H1 (cell line): Measurements from ENCODE around the gene PFKM. TPM values are rescaled to one million over a fixed set of nuclear protein-coding genes. Genes with fewer than 3 reads are reported as not detected.

Experiments used
- CTCF ChIA-PET: fragments of 300-600 bp; sonication (Branson Sonifier 250); formaldehyde crosslinking; loops from one replicate; lab custom pipeline; 2021; ENCODE audit not compliant: partially characterized antibody; lab: Charles Lee
- POLR2A ChIA-PET: fragments of 300-600 bp; sonication (Branson Sonifier 250); formaldehyde crosslinking; loops from one replicate; lab custom pipeline; 2021; ENCODE audit warnings: inconsistent platforms; ENCODE audit not compliant: partially characterized antibody; lab: Charles Lee
- DNase-seq, 2 experiments: peaks; one replicate each; pipeline versions ENCODE4 v3.0.0 to v3.0.0-alpha.2; 2010 to 2022; ENCODE audit warnings: low spot score in 2 of 2, low read depth in 1 of 2, mixed read lengths in 1 of 2
- FAIRE-seq: peaks from 2 replicates; lab custom pipeline; 2011; peaks lifted over from hg19 to GRCh38; lab: Jason Lieb, UNC
- H2AFZ ChIP-seq: 2 replicates; pipeline ENCODE4 v1.8.1; 2012; ENCODE audit warnings: low read length, inconsistent platforms
- H2AK5ac ChIP-seq: 2 replicates; pipeline ENCODE4 v1.6.1; 2013; ENCODE audit warnings: low read depth, low read length
- H2BK120ac ChIP-seq: replicated peaks from 2 replicates; pipeline ENCODE3; 2013; ENCODE audit warnings: low read depth, low read length, inconsistent platforms
- H2BK12ac ChIP-seq: 2 replicates; pipeline ENCODE4 v1.6.1; 2013; ENCODE audit warnings: low read depth, low read length
- H2BK15ac ChIP-seq: 2 replicates; pipeline ENCODE4 v1.6.1; 2013; ENCODE audit warnings: low read length
- H2BK20ac ChIP-seq: 2 replicates; pipeline ENCODE4 v1.6.1; 2013; ENCODE audit warnings: low read length
- H2BK5ac ChIP-seq: 2 replicates; pipeline ENCODE4 v1.6.1; 2013; ENCODE audit warnings: low read depth, low read length
- H3K14ac ChIP-seq: 2 replicates; pipeline ENCODE4 v1.6.1; 2013; ENCODE audit warnings: inconsistent platforms; ENCODE audit not compliant: insufficient read length
- H3K18ac ChIP-seq: 2 replicates; pipeline ENCODE4 v1.6.1; 2013; ENCODE audit warnings: low read length; ENCODE audit errors: extremely low read depth
- H3K23ac ChIP-seq: 2 replicates; pipeline ENCODE4 v1.6.1; 2013; ENCODE audit warnings: inconsistent platforms; ENCODE audit not compliant: insufficient read length
- H3K23me2 ChIP-seq: 2 replicates; pipeline ENCODE4 v1.6.1; 2013; ENCODE audit warnings: low read depth, low read length
- H3K27ac ChIP-seq: 2 replicates; pipeline ENCODE4 v1.6.1; 2011; ENCODE audit warnings: low read depth, low read length, inconsistent platforms
- H3K27me3 ChIP-seq, 4 experiments: replicated peaks in 1 of 4; 1 replicate in 1 of 4; 2 replicates in 3 of 4; pipeline versions ENCODE4 v1.6.1 to v1.8.1; 2011 to 2013; ENCODE audit warnings: low read length in 3 of 4, mild to moderate bottlenecking in 3 of 4, inconsistent platforms in 2 of 4, mixed read lengths in 2 of 4, moderate library complexity in 1 of 4; ENCODE audit not compliant: control insufficient read depth in 3 of 4, insufficient read depth in 3 of 4; ENCODE audit errors: extremely low read depth in 1 of 4
- H3K36me3 ChIP-seq, 4 experiments: 2 replicates each; pipeline versions ENCODE4 v1.6.1 to v1.8.1; 2011 to 2013; ENCODE audit warnings: mild to moderate bottlenecking in 4 of 4, low read length in 3 of 4, moderate library complexity in 2 of 4, control low read depth in 1 of 4, inconsistent platforms in 1 of 4; ENCODE audit not compliant: insufficient read depth in 4 of 4, control insufficient read depth in 2 of 4
- H3K4ac ChIP-seq: replicated peaks from 2 replicates; pipeline ENCODE3; 2013; ENCODE audit warnings: low read length, low read depth, mixed read lengths, inconsistent platforms; ENCODE audit not compliant: insufficient read length
- H3K4me1 ChIP-seq, 4 experiments: replicated peaks in 1 of 4; 1 replicate in 1 of 4; 2 replicates in 3 of 4; pipeline versions ENCODE4 v1.6.1 to v1.8.1; 2011 to 2013; ENCODE audit warnings: low read length in 3 of 4, inconsistent platforms in 2 of 4, mixed read lengths in 1 of 4; ENCODE audit not compliant: insufficient read depth in 4 of 4, control insufficient read depth in 3 of 4
- H3K4me2 ChIP-seq, 2 experiments: 2 replicates each; pipeline versions ENCODE4 v1.6.1 to v1.8.1; 2011 to 2013; ENCODE audit warnings: low read depth in 2 of 2, low read length in 2 of 2, control low read depth in 1 of 2, inconsistent platforms in 1 of 2, mild to moderate bottlenecking in 1 of 2; ENCODE audit not compliant: insufficient read depth in 1 of 2
- H3K4me3 ChIP-seq, 4 experiments: fragments of 200-600, 300-600 bp in 1 of 4; sonication (generic), shearing (Covaris generic), sonication (Bioruptor Twin) in 1 of 4; 2 replicates each; pipeline versions ENCODE4 v1.5.1 to v1.8.1; 2011 to 2016; ENCODE audit warnings: low read length in 4 of 4, low read depth in 3 of 4, control low read depth in 2 of 4, inconsistent platforms in 2 of 4, mild to moderate bottlenecking in 2 of 4, mixed read lengths in 1 of 4, moderate library complexity in 1 of 4; ENCODE audit not compliant: insufficient read depth in 2 of 4; ENCODE audit errors: extremely low read depth in 1 of 4
- H3K56ac ChIP-seq: replicated peaks from 2 replicates; pipeline ENCODE3; 2013; ENCODE audit warnings: low read depth, mild to moderate bottlenecking, mixed read lengths, low read length, inconsistent platforms; ENCODE audit not compliant: insufficient read length
- H3K79me1 ChIP-seq: 2 replicates; pipeline ENCODE4 v1.6.1; 2013; ENCODE audit warnings: low read depth, low read length, control low read depth
- H3K79me2 ChIP-seq, 2 experiments: 2 replicates each; pipeline versions ENCODE4 v1.6.1 to v1.8.1; 2012 to 2013; ENCODE audit warnings: low read length in 2 of 2, mild to moderate bottlenecking in 2 of 2, inconsistent platforms in 1 of 2; ENCODE audit not compliant: insufficient read depth in 2 of 2, control insufficient read depth in 1 of 2
- H3K9ac ChIP-seq, 4 experiments: replicated peaks in 1 of 4; 1 replicate in 1 of 4; 2 replicates in 3 of 4; pipeline versions ENCODE4 v1.6.1 to v1.8.1; 2011 to 2013; ENCODE audit warnings: low read depth in 3 of 4, low read length in 3 of 4, control low read depth in 2 of 4, mild to moderate bottlenecking in 2 of 4, moderate library complexity in 2 of 4, inconsistent platforms in 1 of 4; ENCODE audit errors: extremely low read depth in 1 of 4
- H3K9me3 ChIP-seq, 2 experiments: 2 replicates each; pipeline versions ENCODE4 v1.6.1 to v1.8.1; 2012 to 2013; ENCODE audit warnings: mild to moderate bottlenecking in 2 of 2, moderate library complexity in 2 of 2, control low read depth in 1 of 2, inconsistent platforms in 1 of 2, low read depth in 1 of 2, low read length in 1 of 2, mixed read lengths in 1 of 2; ENCODE audit not compliant: insufficient read depth in 2 of 2
- H4K20me1 ChIP-seq, 2 experiments: replicated peaks in 1 of 2; 2 replicates each; pipeline versions ENCODE3 to v1.8.1; 2011 to 2013; ENCODE audit warnings: inconsistent platforms in 2 of 2, low read length in 2 of 2, mild to moderate bottlenecking in 1 of 2; ENCODE audit not compliant: insufficient read depth in 2 of 2, control insufficient read depth in 1 of 2
- H4K5ac ChIP-seq: 2 replicates; pipeline ENCODE4 v1.6.1; 2013; ENCODE audit warnings: low read length, low read depth, mixed read lengths, inconsistent platforms; ENCODE audit not compliant: insufficient read length
- H4K8ac ChIP-seq: 2 replicates; pipeline ENCODE4 v1.8.0; 2013; ENCODE audit warnings: mild to moderate bottlenecking, moderate library complexity, low read length, inconsistent platforms; ENCODE audit not compliant: insufficient read depth; ENCODE audit errors: extremely low read depth
- H4K91ac ChIP-seq: replicated peaks from 2 replicates; pipeline ENCODE3; 2013; ENCODE audit warnings: low read length, mixed read lengths, inconsistent platforms; ENCODE audit not compliant: insufficient read length
- CHD1 ChIP-seq: IDR thresholded peaks from 2 replicates; pipeline ENCODE4 v1.6.1; 2012; ENCODE audit warnings: low read depth, low read length, improper control_type of control experiment
- CHD2 ChIP-seq: IDR thresholded peaks from 2 replicates; pipeline ENCODE4 v1.6.1; 2012; ENCODE audit warnings: low read length, improper control_type of control experiment
- CTCF ChIP-seq, 3 experiments: IDR thresholded peaks; 1 replicate in 2 of 3; 2 replicates in 1 of 3; pipeline versions ENCODE4 v1.5.1 to v1.6.1; 2011; ENCODE audit warnings: low read length in 3 of 3, mild to moderate bottlenecking in 3 of 3, inconsistent platforms in 2 of 3, low read depth in 1 of 3, moderate library complexity in 1 of 3; ENCODE audit not compliant: insufficient read depth in 1 of 3; ENCODE audit errors: control extremely low read depth in 1 of 3
- EGR1 ChIP-seq: IDR thresholded peaks from 2 replicates; pipeline ENCODE4 v1.6.1; 2011; ENCODE audit warnings: low read depth, low read length, borderline replicate concordance
- EP300 ChIP-seq, 2 experiments: IDR thresholded peaks; 1 replicate in 1 of 2; 2 replicates in 1 of 2; pipeline ENCODE4 v1.6.1; 2011 to 2012; ENCODE audit warnings: low read depth in 2 of 2, low read length in 2 of 2, mild to moderate bottlenecking in 2 of 2, borderline replicate concordance in 1 of 2, inconsistent platforms in 1 of 2, moderate library complexity in 1 of 2
- NRF1 ChIP-seq: IDR thresholded peaks from 2 replicates; pipeline ENCODE4 v1.6.1; 2011; ENCODE audit warnings: mild to moderate bottlenecking, low read depth, low read length, improper control_type of control experiment
- RBBP5 ChIP-seq: IDR thresholded peaks from 2 replicates; pipeline ENCODE4 v1.7.1; 2012; ENCODE audit warnings: low read depth, mild to moderate bottlenecking, inconsistent platforms, low read length, moderate library complexity, borderline replicate concordance
- SAP30 ChIP-seq: fragments of 300-600 bp; sonication (generic); IDR thresholded peaks from 2 replicates; pipeline ENCODE4 v1.7.1; 2012; ENCODE audit warnings: low read length, moderate library complexity, mild to moderate bottlenecking, inconsistent platforms; ENCODE audit not compliant: insufficient read depth, insufficient replicate concordance
- TCF12 ChIP-seq: IDR thresholded peaks from 2 replicates; pipeline ENCODE4 v1.6.1; 2011; ENCODE audit warnings: low read depth, mild to moderate bottlenecking, low read length
- USF2 ChIP-seq: IDR thresholded peaks from 2 replicates; pipeline ENCODE4 v1.6.1; 2011; ENCODE audit warnings: low read length, improper control_type of control experiment
- WGBS, 2 experiments: shearing (Covaris generic) in 1 of 2; methylation state at CpG; one replicate each; pipeline versions ENCODE4 v1.1.6 to v1.1.7; 2013 to 2015; ENCODE audit warnings: low lambda C conversion rate in 2 of 2, mixed read lengths in 2 of 2, inconsistent platforms in 1 of 2, low coverage in 1 of 2, missing lambda C conversion rate in 1 of 2; ENCODE audit not compliant: insufficient replicate concordance in 2 of 2, insufficient coverage in 1 of 2, insufficient read length in 1 of 2; ENCODE audit errors: extremely low coverage in 1 of 2, missing lambda C conversion rate in 1 of 2; 5-methylcytosine and 5-hydroxymethylcytosine counted together
- polyA plus RNA-seq, 7 experiments: library from polyadenylated mRNA; depleted of rRNA in 3 of 7; stranded (reverse) in 5 of 7; unstranded in 2 of 7; fragments of >200 nt in 5 of 7; fragments of 200-250 nt in 2 of 7; gene quantifications; 1 replicate in 5 of 7; 2 replicates in 1 of 7; 4 replicates in 1 of 7; pipeline versions ENCODE4 v1.2.1 to v1.2.3, GENCODE V29; 2011 to 2013; ENCODE audit warnings: missing spikeins in 2 of 7, mixed read lengths in 2 of 7
- total RNA-seq: library from RNA; stranded (reverse); fragmentation: NEBNext Ultra II Directional; extraction: Animal tissue kit (Norgen Biotek cat#: 25700); gene quantifications from 2 replicates; pipeline ENCODE4 v1.2.1, GENCODE V29; 2021

Gene PFKM
- total and polyA plus RNA-seq, 2 of the 8 experiments (the other 6 are each of a cell fraction or from before 2014, with no cell fraction given) = 62.6 to 106 TPM

- Histone ChIP-seq H2BK120ac (no peak overlapping the region), H4K5ac (no peak overlapping the region), H3K4ac (no peak overlapping the region), H3K79me1 (no peaks in the 10 kb centered on the region), H3K79me2 (no peaks in the 10 kb centered on the region), H2BK5ac (no peak overlapping the region), H3K36me3 (no peaks in the 10 kb centered on the region), H3K56ac (no peak overlapping the region), H3K23me2 (peaks cover 11% of the 10 kb centered on the region), H2BK12ac (no peak overlapping the region), H3K4me2 (no peak overlapping the region), H3K27me3 (0 out of 7 replicates have a peak, but pooled peaks cover 0 to 1% (median 0%) of the 10 kb centered on the region in 4 experiments), H3K4me3 (no peak overlapping the region), H2AK5ac (no peak overlapping the region), H3K14ac (no peak overlapping the region), H4K20me1 (no peaks in the 10 kb centered on the region), H3K4me1 (peaks cover 0 to 2% (median 2%) of the 10 kb centered on the region in 4 experiments; a peak in 2 of 7 replicates), H3K27ac (no peak overlapping the region), H4K91ac (no peak overlapping the region), H2BK15ac (no peak overlapping the region), H3K18ac (no peak overlapping the region), H4K8ac (no peak overlapping the region), H3K9ac (no peak overlapping the region), H2BK20ac (no peak overlapping the region), H3K23ac (no peak overlapping the region), H2AFZ (no peak overlapping the region), H3K9me3 (no peaks in the 10 kb centered on the region)
- no peak for DNase-seq
- no peak for FAIRE-seq
- POLR2A ChIA-PET = interaction anchor here (0.6 kb wide), 1 partner anchor 41 kb away, joined by 4 read pairs; no protein-coding TSS in a partner anchor
- CTCF ChIA-PET = interaction anchor here (1.1 to 1.4 kb wide), 2 partner anchors 93 to 323 kb away, joined by 3 read pairs; no protein-coding TSS in a partner anchor
- WGBS, 2 experiments = 87% methylated on average over 2 of the region's 2 CpGs; no CpG with 5 or more reads in 1 of the 2 experiments
- TF ChIP-seq SAP30 (no peak), CTCF (IDR thresholded peaks at IDR 0.05; ENCODE audit: control extremely low read depth in 1 of 3, insufficient read depth in 1 of 3, low read depth in 1 of 3, low read length in 3 of 3) (no peak), USF2 (no peak), CHD1 (no peak), NRF1 (no peak), EP300 (IDR thresholded peaks at IDR 0.05; ENCODE audit: borderline replicate concordance in 1 of 2, low read depth in 2 of 2, low read length in 2 of 2) (no peak), EGR1 (no peak), RBBP5 (no peak), TCF12 (no peak), CHD2 (no peak)
These were observed 74.5 kb downstream of the PFKM start for GRCh38 chr12:48193623-48194022.
